GM12878 (cell line): ENCODE measurements around the gene MSI2.

Experiments
- CTCF ChIP-seq, 3 experiments: IDR thresholded peaks in 2 of 3; conservative IDR thresholded peaks in 1 of 3; 2 replicates each; pipeline ENCODE4 v1.5.1; 2011; ENCODE audit warnings: low read depth in 3 of 3, low read length in 3 of 3, mild to moderate bottlenecking in 3 of 3, control low read depth in 2 of 3, moderate library complexity in 2 of 3, inconsistent platforms in 1 of 3, mixed read lengths in 1 of 3; ENCODE audit not compliant: control insufficient read depth in 2 of 3, insufficient read depth in 1 of 3; ENCODE audit errors: extremely low read depth in 1 of 3
- FOXK2 ChIP-seq: fragments of 450-650 bp; IDR thresholded peaks from 2 replicates; pipeline ENCODE4 v1.6.1; 2017; ENCODE audit warnings: mild to moderate bottlenecking, moderate library complexity
- PRDM15 ChIP-seq: fragments of 450-650 bp; formaldehyde crosslinking; IDR thresholded peaks from 2 replicates; pipeline ENCODE4 v1.4.0; 2020; ENCODE audit warnings: mild to moderate bottlenecking, moderate library complexity

GRCh38 chr17:57637666-57638010, 381.3 kb downstream of the MSI2 start:
- TF ChIP-seq PRDM15 (CRISPR knock-in tag) (no peak), FOXK2 (no peak), CTCF (IDR thresholded peaks at IDR 0.05 in 2 of 3, conservative IDR thresholded peaks at IDR 0.05 in 1 of 3; ENCODE audit: control insufficient read depth in 2 of 3, extremely low read depth in 1 of 3, insufficient read depth in 1 of 3, low read depth in 3 of 3, low read length in 3 of 3) (no peak)
